ENCODE measurements around the gene GP2. TPM values are rescaled to one million over a fixed set of nuclear protein-coding genes. Genes with fewer than 3 reads are reported as not detected.

GP2 gene
- total and polyA plus RNA-seq, 12 donors, result 0.48 to 9.0 (median 2.8) TPM; not detected in 7

DNA sequence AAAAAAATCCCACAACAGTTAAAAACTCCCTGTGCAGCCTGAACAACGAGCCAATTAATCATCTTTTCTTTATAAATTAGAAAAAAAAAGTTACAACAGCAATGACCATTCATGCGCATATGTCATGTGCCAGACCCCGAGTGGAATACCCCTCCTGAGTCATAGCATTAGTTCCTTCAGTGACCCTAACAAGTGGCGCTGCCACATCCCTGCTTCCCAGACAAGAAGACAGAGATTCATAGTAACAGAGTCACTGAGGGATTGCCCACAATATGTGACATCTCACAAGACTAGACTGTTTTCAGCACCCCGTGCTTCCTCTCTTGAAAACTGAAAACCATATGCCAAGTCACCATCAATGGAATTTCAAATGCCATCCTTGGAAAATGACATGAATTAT is 17.3 kb upstream of the GP2 start:
- intact Hi-C loops (cut with DNase I), result no loop called here
- no peak overlapping the region for H3K27ac ChIP-seq
- DNase-seq, result no peak

DNA sequence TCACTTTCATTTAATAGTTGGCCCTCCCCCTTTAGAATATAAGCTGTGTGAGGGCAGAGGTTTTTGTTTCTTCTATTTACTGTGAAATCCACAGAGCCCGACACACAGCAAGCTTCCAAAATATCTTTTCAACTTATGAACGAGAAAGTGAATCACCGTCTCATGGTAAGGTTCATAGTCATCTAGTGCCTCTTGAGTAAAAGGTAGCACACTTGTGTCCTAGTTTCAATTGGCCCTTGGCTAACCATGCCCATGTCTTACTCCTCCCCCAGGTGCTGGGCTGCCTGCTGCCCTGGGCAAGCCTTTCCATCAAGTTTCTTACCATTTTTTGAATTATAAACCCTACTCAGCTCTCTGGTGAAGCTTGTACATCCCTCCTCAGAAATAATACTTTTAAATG is 12.4 kb upstream of the GP2 start:
- no peak overlapping the region for H3K27ac ChIP-seq
- no peaks in the 10 kb centered on the region for H3K27me3 ChIP-seq
- intact Hi-C loops (cut with DNase I), result no loop called here
- H3K9me3 ChIP-seq (replicated peaks in 1 of 3), result no peaks in the 10 kb centered on the region
- 76 to 88% (median 85%) methylated on average over 3 of the region's 3 CpGs for WGBS, 4 donors
- H3K36me3 ChIP-seq (replicated peaks in 1 of 2), result no peaks in the 10 kb centered on the region
- TF ChIP-seq POLR2A (IDR thresholded peaks at IDR 0.05), result no peak
- TF ChIP-seq, protein P1, sequence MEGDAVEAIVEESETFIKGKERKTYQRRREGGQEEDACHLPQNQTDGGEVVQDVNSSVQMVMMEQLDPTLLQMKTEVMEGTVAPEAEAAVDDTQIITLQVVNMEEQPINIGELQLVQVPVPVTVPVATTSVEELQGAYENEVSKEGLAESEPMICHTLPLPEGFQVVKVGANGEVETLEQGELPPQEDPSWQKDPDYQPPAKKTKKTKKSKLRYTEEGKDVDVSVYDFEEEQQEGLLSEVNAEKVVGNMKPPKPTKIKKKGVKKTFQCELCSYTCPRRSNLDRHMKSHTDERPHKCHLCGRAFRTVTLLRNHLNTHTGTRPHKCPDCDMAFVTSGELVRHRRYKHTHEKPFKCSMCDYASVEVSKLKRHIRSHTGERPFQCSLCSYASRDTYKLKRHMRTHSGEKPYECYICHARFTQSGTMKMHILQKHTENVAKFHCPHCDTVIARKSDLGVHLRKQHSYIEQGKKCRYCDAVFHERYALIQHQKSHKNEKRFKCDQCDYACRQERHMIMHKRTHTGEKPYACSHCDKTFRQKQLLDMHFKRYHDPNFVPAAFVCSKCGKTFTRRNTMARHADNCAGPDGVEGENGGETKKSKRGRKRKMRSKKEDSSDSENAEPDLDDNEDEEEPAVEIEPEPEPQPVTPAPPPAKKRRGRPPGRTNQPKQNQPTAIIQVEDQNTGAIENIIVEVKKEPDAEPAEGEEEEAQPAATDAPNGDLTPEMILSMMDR (IDR thresholded peaks at IDR 0.05), result no peak
- DNase-seq, result no peak
- no peak overlapping the region for H3K4me3 ChIP-seq
- H3K4me1 ChIP-seq (replicated peaks in 1 of 2), result no peaks in the 10 kb centered on the region

More for the DNA sequence above, 17.3 kb upstream of the GP2 start:
- no peaks in the 10 kb centered on the region for H3K27me3 ChIP-seq
- no peaks in the 10 kb centered on the region for H3K36me3 ChIP-seq (replicated peaks in 1 of 2)
- no peak overlapping the region for H3K4me3 ChIP-seq
- 63 to 69% (median 66%) methylated on average over 5 of the region's 5 CpGs for WGBS, 4 donors
- TF ChIP-seq, protein P1 (IDR thresholded peaks at IDR 0.05), result no peak
- TF ChIP-seq POLR2A (IDR thresholded peaks at IDR 0.05), result no peak
- H3K4me1 ChIP-seq (replicated peaks in 1 of 2), result no peaks in the 10 kb centered on the region
- no peaks in the 10 kb centered on the region for H3K9me3 ChIP-seq (replicated peaks in 1 of 3)

DNA sequence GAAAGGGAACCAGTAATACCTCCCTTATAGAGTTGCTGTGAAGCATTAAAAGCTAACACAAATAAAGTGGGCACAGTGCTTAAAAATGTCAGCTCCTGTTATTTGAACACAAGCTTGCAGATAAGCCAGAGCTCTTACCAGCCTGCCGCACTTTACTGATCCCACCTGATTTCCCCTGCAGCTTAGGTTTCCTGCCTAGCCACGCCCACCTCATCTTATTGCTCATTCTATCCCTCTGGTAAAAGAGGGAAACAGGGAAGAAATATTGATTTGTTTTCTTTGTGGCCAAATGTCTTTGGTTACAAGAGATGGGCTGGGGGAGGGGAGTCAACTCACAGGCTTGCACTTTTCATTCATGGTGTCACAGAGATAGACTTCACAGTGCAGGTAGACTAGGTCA is 9.6 kb upstream of the GP2 start:
- DNase-seq, result no peak
- no peaks in the 10 kb centered on the region for H3K36me3 ChIP-seq (replicated peaks in 1 of 2)
- H3K4me3 ChIP-seq, result no peak overlapping the region
- WGBS, 4 donors, result 42 to 69% (median 60%) methylated on average over 2 of the region's 2 CpGs
- TF ChIP-seq, protein P1 (IDR thresholded peaks at IDR 0.05), result no peak
- TF ChIP-seq POLR2A (IDR thresholded peaks at IDR 0.05), result no peak
- intact Hi-C loops (cut with DNase I), result no loop called here
- no peaks in the 10 kb centered on the region for H3K9me3 ChIP-seq (replicated peaks in 1 of 3)
- no peaks in the 10 kb centered on the region for H3K4me1 ChIP-seq (replicated peaks in 1 of 2)
- H3K27me3 ChIP-seq, result no peaks in the 10 kb centered on the region
- no peak overlapping the region for H3K27ac ChIP-seq

DNA sequence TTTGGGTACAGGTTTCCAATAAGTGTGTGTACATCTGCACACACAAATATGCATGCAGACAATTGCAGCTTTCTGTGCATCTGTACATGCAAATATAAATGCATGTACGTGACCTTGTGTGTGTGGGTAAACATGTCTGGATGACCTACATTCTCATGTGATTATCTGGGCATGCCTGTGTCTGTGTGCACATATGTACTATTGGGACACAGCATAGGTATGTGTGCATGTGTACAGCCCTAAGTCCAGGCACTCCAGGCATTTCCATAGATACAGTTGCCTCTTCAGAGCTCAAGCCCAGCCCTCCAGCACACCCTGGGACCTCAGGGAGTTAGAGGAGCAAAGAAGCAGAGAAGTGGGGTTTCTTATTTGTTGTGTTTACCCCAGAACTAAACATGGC is 7.1 kb upstream of the GP2 start:
- 63 to 75% (median 71%) methylated on average over 1 of the region's 1 CpG for WGBS, 4 donors
- no peak overlapping the region for H3K27ac ChIP-seq
- TF ChIP-seq, protein P1 (IDR thresholded peaks at IDR 0.05), result no peak
- TF ChIP-seq POLR2A (IDR thresholded peaks at IDR 0.05), result no peak
- no peak overlapping the region for H3K4me3 ChIP-seq
- no peaks in the 10 kb centered on the region for H3K27me3 ChIP-seq
- H3K9me3 ChIP-seq (replicated peaks in 1 of 3), result no peaks in the 10 kb centered on the region
- DNase-seq, result no peak
- H3K36me3 ChIP-seq (replicated peaks in 1 of 2), result no peaks in the 10 kb centered on the region
- intact Hi-C loops (cut with DNase I), result no loop called here
- no peaks in the 10 kb centered on the region for H3K4me1 ChIP-seq (replicated peaks in 1 of 2)
